Activated naive CD8-positive, alpha-beta T cell treated with anti-CD3 and anti-CD28 coated beads, Interleukin-2, amount 10 ng/mL, durations not matched to agents 7 days and 5 days (primary cell): ENCODE data around the gene ELP2. TPM values are rescaled to one million over a fixed set of nuclear protein-coding genes. Genes with fewer than 3 reads are reported as not detected.

ENCODE experiments used
- ATAC-seq: fragments of 150-1000 bp; cut with Tn5 transposase; one replicate; pipeline ENCODE4 v1.10.0; 2021; ENCODE audit warnings: low read depth, moderate library complexity
- POLR2A ChIA-PET: fragments of 350-600 bp; sonication (Branson Sonifier 250); formaldehyde crosslinking; loops from one replicate; lab custom pipeline; 2021; ENCODE audit warnings: antibody characterized with exemption; lab: Charles Lee
- DNase-seq: peaks from one replicate; pipeline ENCODE4 v3.0.0; 2021
- H3K27ac Mint-ChIP-seq: one replicate; pipeline ENCODE4 v1.8.0; 2022; ENCODE audit warnings: mild to moderate bottlenecking, mixed read lengths
- H3K27me3 Mint-ChIP-seq: one replicate; pipeline ENCODE4 v1.8.0; 2022; ENCODE audit warnings: mild to moderate bottlenecking, moderate library complexity, mixed read lengths
- H3K36me3 Mint-ChIP-seq: one replicate; pipeline ENCODE4 v1.8.0; 2021; ENCODE audit warnings: mild to moderate bottlenecking, mixed read lengths
- H3K4me1 Mint-ChIP-seq: one replicate; pipeline ENCODE4 v1.8.0; 2021; ENCODE audit warnings: mixed read lengths
- H3K4me3 Mint-ChIP-seq: one replicate; pipeline ENCODE4 v1.8.0; 2022; ENCODE audit warnings: mild to moderate bottlenecking, moderate library complexity, mixed read lengths
- H3K9me3 Mint-ChIP-seq: one replicate; pipeline ENCODE4 v1.8.0; 2021; ENCODE audit warnings: mixed read lengths
- total RNA-seq, 2 experiments: library from RNA; stranded (reverse); gene quantifications; one replicate each; pipeline ENCODE4 v1.2.3, GENCODE V29; 2021

The ELP2 gene
- total RNA-seq, 2 experiments from 2014 or later, result 82.4 to 87.4 TPM

DNA sequence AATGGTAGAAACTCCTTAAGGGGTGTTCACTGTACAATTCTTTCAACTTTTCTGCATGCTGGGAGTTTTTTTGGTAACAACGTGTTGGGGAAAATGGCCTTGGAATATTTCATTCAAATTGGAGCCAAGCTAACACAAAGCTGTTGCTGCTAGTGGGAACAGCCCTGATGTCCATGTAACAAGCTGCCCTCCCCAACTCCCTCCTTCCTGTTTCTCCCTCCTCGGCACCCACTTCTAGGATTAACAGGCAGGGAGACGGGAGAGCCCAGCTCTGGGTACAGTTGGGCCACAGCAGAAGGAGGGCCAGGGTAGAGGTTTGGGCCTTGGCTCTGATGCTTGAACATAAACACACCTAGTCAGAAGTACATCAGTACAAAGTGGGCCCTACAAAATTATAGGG lies 48.2 kb downstream of the ELP2 start:
- H3K4me1 Mint-ChIP-seq, result peaks cover 15% of the 10 kb centered on the region
- no peak for ATAC-seq
- H3K27me3 Mint-ChIP-seq, result no peaks in the 10 kb centered on the region
- peaks cover 19% of the 10 kb centered on the region for H3K36me3 Mint-ChIP-seq
- no peak overlapping the region for H3K4me3 Mint-ChIP-seq
- H3K9me3 Mint-ChIP-seq, result no peaks in the 10 kb centered on the region
- POLR2A ChIA-PET, result no interaction called here
- no peak overlapping the region for H3K27ac Mint-ChIP-seq
- DNase-seq, result no peak

DNA sequence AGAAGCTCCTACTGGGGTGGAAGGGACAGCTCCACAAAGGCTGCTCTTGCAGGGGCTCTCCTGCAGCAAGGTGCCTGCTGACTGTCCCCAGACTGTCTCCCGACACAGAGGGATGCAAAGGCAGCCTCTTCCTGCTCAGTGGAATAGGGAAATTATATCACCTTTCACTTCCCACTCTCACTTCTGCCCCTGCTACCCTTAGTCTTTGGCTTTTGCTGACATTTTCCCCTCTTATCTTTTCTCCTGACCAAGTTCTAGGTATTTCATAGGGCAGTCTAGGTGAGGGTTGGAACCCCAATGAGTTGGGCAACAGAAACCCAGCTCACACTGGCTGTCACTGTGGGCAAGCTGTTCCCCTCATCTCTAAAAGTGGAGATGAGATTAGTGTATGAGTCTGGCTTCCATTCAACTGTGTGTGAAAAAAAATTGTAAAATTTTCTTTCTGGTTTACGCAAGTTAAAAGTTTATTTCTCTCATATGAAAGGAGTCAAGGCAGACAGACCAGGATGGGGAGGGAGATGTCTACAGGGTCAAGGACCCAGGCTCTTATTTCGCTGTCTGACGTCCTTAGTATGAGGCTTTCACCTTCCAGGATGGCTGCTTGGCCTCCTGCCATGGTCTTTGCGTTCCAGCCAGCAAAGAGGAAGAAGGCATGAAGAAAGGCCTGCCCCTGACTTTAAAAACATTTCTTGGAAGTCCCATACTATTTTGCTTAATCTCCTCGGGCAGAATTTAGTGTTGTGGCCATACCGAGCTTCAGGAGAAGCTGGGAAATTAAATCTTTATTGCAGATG lies 50.1 kb downstream of the ELP2 start:
- Mint-ChIP-seq H3K27me3 (no peaks in the 10 kb centered on the region), H3K4me1 (peaks cover 15% of the 10 kb centered on the region), H3K9me3 (no peaks in the 10 kb centered on the region), H3K27ac (peak overlapping the region; percentile 46), H3K36me3 (peaks cover 19% of the 10 kb centered on the region), H3K4me3 (no peak overlapping the region)
- ATAC-seq (no peak), DNase-seq (no peak)
- POLR2A ChIA-PET, result no interaction called here

DNA sequence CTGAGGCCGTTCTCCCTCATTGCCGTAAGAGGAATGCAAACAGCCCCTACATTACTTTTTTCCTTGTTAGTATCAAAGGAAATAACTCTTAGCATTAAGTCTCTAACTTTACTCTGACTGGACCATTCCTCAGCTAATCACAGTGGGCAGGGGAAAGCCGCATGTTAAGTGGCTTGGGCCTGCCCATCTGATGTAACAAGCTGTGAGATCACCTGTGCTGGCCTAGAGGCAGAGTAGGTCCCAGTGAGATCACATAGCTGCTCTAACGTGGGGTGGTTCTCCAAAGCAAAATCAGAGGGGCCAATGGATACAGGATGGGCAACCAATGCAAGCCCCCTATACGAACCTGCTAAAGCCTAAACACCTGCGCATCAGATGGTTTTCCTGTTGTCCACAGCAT lies 51.7 kb downstream of the ELP2 start:
- H3K36me3 Mint-ChIP-seq, result peaks cover 11% of the 10 kb centered on the region

DNA sequence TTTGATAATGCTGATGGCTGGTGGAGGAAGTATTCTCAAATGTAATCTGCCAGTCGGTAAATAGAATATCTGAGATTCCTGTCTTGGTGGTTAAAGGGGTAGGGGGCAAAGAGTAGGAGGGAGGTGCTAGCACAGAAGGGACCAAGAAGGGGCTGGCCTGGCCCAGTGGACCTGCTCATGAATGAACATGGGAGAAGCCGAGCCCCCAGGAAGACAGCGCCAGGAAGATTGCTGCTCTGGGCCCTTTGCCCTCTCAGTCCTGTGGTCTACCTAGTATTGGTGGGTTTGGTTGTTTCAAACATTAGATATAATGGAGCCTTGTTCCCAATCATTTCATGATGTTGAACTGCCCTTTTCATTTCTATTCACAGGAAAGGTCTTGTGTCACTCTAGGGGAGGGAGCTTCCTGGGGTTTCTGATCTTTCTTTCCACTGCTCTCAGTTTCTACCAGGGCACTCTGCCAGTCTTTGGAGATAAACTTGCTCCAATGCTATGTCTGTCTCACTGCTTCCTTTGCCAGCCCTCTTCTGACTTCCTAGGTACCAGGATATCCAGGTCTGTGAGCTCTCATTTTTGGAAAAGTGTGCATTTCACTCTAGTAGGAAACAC lies 52.3 kb downstream of the ELP2 start:
- no peak overlapping the region for H3K27ac Mint-ChIP-seq
- POLR2A ChIA-PET, result no interaction called here

More for the DNA sequence above, 51.7 kb downstream of the ELP2 start:
- Mint-ChIP-seq H3K27me3 (no peaks in the 10 kb centered on the region), H3K9me3 (no peaks in the 10 kb centered on the region), H3K4me3 (no peak overlapping the region), H3K4me1 (peaks cover 8% of the 10 kb centered on the region), H3K27ac (no peak overlapping the region)
- POLR2A ChIA-PET, result no interaction called here
- no peak for DNase-seq
- ATAC-seq, result no peak

DNA sequence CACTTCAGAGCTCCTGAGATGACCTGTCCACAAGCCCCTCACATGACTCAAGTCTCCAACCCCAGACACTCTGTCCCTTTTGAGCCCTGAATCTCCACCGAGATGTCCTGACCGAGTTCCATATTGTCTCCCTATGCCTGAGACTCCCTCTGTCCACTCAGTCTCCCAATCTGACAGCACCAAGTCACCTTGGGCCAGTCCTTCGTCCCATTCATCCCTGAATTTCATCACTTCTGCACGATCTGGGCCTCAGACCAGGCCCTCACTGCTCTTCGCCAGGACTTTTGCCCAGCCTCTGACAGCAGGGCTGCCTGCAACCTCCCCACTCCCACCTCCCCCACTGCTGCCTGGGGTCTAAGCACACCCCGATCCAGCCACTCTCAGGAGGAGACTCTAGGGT lies 53.3 kb downstream of the ELP2 start:
- H3K9me3 Mint-ChIP-seq, result no peaks in the 10 kb centered on the region
- ATAC-seq, result no peak
- H3K27ac Mint-ChIP-seq, result no peak overlapping the region
- peaks cover 3% of the 10 kb centered on the region for H3K27me3 Mint-ChIP-seq
- H3K36me3 Mint-ChIP-seq, result peaks cover 4% of the 10 kb centered on the region
- POLR2A ChIA-PET, result no interaction called here
- no peak for DNase-seq
- no peak overlapping the region for H3K4me3 Mint-ChIP-seq
- peaks cover 9% of the 10 kb centered on the region for H3K4me1 Mint-ChIP-seq

More for the DNA sequence above, 52.3 kb downstream of the ELP2 start:
- no peaks in the 10 kb centered on the region for H3K9me3 Mint-ChIP-seq
- peaks cover 9% of the 10 kb centered on the region for H3K36me3 Mint-ChIP-seq
- no peaks in the 10 kb centered on the region for H3K27me3 Mint-ChIP-seq
- ATAC-seq, result no peak
- H3K4me1 Mint-ChIP-seq, result peaks cover 9% of the 10 kb centered on the region
- H3K4me3 Mint-ChIP-seq, result no peak overlapping the region
- no peak for DNase-seq

DNA sequence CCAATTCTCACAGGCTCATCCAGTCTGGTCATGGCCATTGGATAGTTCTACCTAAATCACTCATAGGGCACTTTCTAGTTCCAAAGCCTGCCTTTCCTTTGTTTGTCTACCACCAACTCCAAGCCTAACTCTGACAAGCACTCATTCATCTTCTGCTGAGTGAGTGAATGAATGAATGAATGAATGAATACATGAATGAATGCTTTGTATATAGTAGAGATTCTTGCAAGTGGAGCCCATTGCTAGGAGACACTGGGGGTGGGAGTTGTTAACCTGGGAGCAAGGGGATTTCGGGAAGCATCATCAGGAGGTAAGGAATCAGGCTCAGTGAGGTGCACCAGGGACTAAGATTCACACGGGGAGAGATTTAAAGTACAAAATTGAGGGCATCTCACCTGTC lies 54.3 kb downstream of the ELP2 start:
- Mint-ChIP-seq H3K4me3 (no peak overlapping the region), H3K9me3 (no peaks in the 10 kb centered on the region), H3K27me3 (peaks cover 12% of the 10 kb centered on the region), H3K4me1 (peaks cover 13% of the 10 kb centered on the region), H3K36me3 (no peaks in the 10 kb centered on the region), H3K27ac (no peak overlapping the region)
- no peak for DNase-seq
- no peak for ATAC-seq
- POLR2A ChIA-PET, result no interaction called here

DNA sequence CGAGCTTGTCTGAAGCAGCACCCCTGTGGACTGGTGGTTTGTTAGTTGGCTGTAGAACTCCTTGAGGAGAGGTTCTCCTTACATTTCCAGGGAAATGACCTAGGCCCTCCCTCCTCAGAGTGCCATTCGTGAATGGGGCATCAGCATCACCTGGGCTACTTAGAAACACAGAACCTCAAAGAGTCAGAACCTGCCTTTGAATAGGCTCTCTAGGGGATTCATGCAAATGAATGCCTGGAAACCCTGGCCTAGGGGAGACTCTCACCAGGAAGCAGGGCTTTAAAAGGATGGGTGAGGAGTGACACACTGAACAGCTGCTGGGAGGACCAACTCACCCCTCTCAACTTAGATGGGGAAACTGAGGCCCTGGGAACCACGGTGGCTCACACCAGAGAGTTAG lies 55.5 kb downstream of the ELP2 start:
- H3K9me3 Mint-ChIP-seq, result no peaks in the 10 kb centered on the region

DNA sequence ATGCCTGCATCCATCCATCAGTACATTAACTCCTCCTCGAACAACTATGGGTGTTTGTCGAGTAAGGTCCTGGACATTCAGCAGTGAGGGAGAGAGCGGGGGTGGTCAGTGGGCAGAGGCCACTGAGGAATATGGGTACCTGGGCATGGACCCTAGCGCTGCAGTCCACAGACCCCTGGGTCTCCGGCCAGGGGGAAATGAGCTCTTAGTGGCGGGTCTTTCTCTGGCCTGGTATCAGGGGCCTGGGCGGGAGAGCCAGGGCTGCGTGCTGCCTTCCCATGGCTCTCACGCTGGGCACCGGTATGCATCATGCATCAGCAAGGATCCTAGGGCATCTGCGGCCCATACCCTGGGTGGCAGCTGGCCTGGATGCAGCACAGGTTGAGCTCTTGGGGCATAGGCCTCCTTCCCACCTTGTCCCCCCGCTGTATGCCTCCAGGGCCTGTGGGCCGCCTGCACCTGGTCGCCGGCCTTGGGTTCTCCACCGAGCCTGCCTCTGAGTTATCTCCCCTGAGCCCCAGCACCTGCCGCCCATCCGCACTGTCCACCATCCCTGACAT lies 56.3 kb downstream of the ELP2 start:
- POLR2A ChIA-PET, result no interaction called here

More for the DNA sequence above, 55.5 kb downstream of the ELP2 start:
- H3K27me3 Mint-ChIP-seq, result peaks cover 17% of the 10 kb centered on the region
- H3K4me3 Mint-ChIP-seq, result no peak overlapping the region
- no peak overlapping the region for H3K27ac Mint-ChIP-seq
- no peak for DNase-seq
- peaks cover 7% of the 10 kb centered on the region for H3K4me1 Mint-ChIP-seq
- no peaks in the 10 kb centered on the region for H3K36me3 Mint-ChIP-seq
- POLR2A ChIA-PET, result no interaction called here
- no peak for ATAC-seq

DNA sequence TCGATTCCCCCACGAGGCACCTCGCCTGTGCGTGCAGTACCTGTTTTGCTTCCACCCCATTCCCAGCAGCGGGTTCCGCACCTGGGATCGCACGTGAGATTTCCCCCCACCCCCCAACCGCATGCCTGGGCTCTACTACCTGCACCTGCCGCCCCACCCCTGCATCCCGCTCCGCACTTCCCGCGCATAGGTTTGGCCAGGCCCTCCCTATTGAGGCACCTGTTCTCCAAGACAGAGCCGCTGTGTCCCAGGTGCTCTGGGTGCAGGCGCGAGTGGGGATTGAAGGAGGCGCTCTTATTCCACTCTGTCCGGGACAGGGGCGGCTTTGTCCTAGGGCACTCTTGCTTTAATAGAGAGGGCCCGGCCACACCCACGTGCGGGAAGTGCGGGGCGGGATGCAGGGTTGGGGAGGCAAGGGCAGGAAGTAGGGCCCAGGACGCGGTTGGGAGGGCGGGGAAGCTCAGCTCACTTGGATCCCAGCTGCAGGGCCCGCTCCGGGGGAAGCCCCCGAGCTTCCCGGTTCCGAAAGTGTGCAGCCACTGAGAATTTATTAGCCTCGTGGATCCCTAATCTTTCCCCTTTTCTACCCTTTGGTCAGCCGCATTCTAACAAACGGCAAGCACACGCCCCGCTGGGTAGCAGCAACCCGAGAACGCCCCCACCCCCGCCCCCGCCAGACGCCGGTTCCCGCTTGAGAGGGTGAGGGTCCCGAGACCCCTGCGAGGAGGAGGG lies 56.9 kb downstream of the ELP2 start:
- POLR2A ChIA-PET, result interaction anchor here (0.9 to 1.4 kb wide), 2 partner anchors 8 to 57 kb away, joined by 3 to 7 read pairs; partner anchors contain the start of genes ELP2 and SLC39A6
- H3K9me3 Mint-ChIP-seq, result no peaks in the 10 kb centered on the region

More for the DNA sequence above, 56.3 kb downstream of the ELP2 start:
- Mint-ChIP-seq H3K36me3 (no peaks in the 10 kb centered on the region), H3K4me1 (peaks cover 5% of the 10 kb centered on the region), H3K27me3 (peaks cover 18% of the 10 kb centered on the region), H3K4me3 (peak overlapping the region; percentile 24), H3K27ac (no peak overlapping the region), H3K9me3 (no peaks in the 10 kb centered on the region)
- DNase-seq (no peak), ATAC-seq (no peak)

DNA sequence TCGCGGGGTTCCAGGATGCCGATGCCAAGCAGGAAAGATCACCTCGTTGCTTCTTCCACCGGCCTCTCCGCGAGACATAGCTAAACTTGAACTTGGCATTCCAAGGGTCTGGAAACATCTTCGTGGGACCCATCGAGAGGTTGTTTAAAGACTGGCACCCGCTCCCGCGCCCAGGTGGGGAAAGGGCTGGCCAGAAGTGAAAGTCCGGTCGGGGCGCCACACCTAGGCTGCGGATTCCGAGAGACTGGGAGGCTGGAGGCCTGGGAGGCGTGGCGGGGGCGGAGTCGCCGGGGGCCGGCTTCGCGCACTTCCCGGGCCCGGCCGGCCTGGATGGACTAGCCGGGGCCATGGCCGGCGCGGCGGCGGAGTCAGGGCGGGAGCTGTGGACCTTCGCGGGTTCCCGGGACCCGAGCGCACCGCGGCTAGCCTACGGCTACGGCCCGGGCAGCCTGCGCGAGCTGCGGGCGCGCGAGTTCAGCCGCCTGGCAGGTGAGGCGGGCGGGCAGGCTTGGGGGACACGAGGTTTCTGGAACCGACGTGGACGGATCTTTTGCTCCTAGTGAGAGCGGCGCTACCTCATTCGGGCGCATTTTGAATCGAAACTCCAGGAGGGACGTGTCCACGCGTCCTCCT lies 57.6 kb downstream of the ELP2 start, which contains the start of gene MOCOS:
Gene MOCOS, plus strand, starts transcription at position 305 of the 633 bp plus-strand sequence. Its CDS starts 43 bp downstream, at position 348.
- POLR2A ChIA-PET, result interaction anchor here (0.6 to 1.4 kb wide), 3 partner anchors 9 to 58 kb away, joined by 3 to 7 read pairs (median 3); partner anchors contain the start of genes ELP2 and SLC39A6
- DNase-seq (peak; percentile 70), ATAC-seq (peak; percentile 80)
- peaks cover 5% of the 10 kb centered on the region for H3K4me1 Mint-ChIP-seq
- H3K27ac Mint-ChIP-seq, result no peak within 1 kb of the TSS
- no peaks in the 10 kb centered on the region for H3K9me3 Mint-ChIP-seq
- H3K4me3 Mint-ChIP-seq, result peak within 1 kb of the TSS; percentile 79
- no peaks in the 10 kb centered on the region for H3K36me3 Mint-ChIP-seq
- H3K27me3 Mint-ChIP-seq, result peaks cover 18% of the 10 kb centered on the region

More for the DNA sequence above, 56.9 kb downstream of the ELP2 start:
- Mint-ChIP-seq H3K27ac (no peak overlapping the region), H3K27me3 (peaks cover 18% of the 10 kb centered on the region), H3K4me1 (peaks cover 5% of the 10 kb centered on the region), H3K36me3 (no peaks in the 10 kb centered on the region), H3K4me3 (peak overlapping the region; percentile 78)
- DNase-seq (no peak), ATAC-seq (peak; percentile 21)

DNA sequence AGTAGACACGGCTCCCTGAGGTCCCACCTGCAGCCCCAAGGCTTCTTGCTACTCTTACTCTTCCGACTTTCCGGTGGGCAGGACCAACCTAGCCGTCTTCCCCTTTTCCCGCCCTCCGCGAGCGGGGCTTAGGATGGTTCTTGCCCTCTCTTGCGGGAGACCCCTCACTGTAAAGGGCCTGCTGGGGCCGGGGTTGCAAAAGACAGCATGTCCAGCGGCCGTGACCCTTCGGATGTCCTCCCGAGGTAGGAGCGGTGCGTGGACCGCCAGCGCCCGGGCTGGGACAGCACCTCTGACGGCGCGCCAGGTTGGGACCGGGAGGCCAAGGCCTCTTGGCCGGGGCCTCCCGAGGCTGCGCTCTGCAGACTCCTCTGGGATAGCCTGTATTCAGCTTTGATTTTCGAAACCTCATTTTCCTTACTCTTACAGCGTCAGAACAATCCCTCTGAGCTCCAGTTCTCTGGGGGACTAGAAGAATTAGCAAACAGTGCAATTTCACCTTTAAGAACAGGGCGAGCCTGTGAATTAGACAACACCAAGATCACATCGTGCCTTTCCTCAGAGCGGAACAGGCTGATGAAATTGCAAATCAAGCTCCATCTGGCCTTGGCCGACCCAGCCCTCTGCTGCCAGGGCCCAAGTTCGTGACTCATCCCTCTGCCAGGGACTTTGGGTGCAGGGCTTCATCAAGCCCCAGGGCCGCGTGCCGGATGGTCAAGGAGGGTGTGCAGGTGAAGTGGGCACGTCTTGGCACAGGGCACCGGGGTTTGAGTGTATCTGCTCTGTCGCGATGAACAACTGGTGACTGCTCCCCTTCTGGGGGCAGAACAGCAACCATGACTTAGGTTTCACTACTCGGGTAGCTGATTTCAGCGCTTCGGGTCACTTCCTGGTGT lies 58.4 kb downstream of the ELP2 start:
- no peak for ATAC-seq

DNA sequence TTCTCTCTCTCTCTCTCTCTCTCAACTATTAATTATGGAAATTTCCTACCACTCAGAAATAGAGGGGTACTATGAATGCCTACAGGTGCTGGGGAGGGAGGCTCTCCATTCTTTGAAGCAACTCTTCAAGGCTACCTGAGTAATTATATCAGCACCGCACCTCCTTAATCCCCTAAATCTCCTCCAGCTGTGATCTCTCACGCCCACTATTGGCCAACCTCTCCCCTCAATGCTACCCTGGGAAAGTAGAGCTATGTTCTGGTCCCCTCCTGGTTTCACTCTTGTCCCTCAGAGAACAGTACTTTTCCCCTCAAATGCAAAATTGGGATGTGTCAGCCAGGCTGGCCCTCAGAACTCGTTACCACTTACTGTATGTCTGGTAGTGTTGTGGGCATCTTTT lies 59.2 kb downstream of the ELP2 start:
- DNase-seq, result no peak
- H3K4me3 Mint-ChIP-seq, result peak overlapping the region; percentile 79
- POLR2A ChIA-PET, result no interaction called here
- peaks cover 18% of the 10 kb centered on the region for H3K27me3 Mint-ChIP-seq
- H3K36me3 Mint-ChIP-seq, result no peaks in the 10 kb centered on the region
- H3K9me3 Mint-ChIP-seq, result no peaks in the 10 kb centered on the region
- H3K4me1 Mint-ChIP-seq, result peaks cover 5% of the 10 kb centered on the region
- H3K27ac Mint-ChIP-seq, result no peak overlapping the region
- no peak for ATAC-seq

More for the DNA sequence above, 58.4 kb downstream of the ELP2 start:
- POLR2A ChIA-PET, result interaction anchor here (1.4 kb wide), 1 partner anchor 10 kb away, joined by 3 read pairs; no protein-coding TSS in a partner anchor
- H3K36me3 Mint-ChIP-seq, result no peaks in the 10 kb centered on the region
- H3K27ac Mint-ChIP-seq, result no peak overlapping the region
- no peaks in the 10 kb centered on the region for H3K9me3 Mint-ChIP-seq
- H3K4me1 Mint-ChIP-seq, result peaks cover 5% of the 10 kb centered on the region
- peak; percentile 39 for DNase-seq
- peaks cover 18% of the 10 kb centered on the region for H3K27me3 Mint-ChIP-seq
- peak overlapping the region; percentile 79 for H3K4me3 Mint-ChIP-seq
